HCT116 (cell line): ENCODE data around the gene FRAS1. TPM values are rescaled to one million over a fixed set of nuclear protein-coding genes. Genes with fewer than 3 reads are reported as not detected.

Source experiments
- ATAC-seq: fragments of 200-7000 bp; cut with Tn5 transposase; 2 replicates; pipeline ENCODE4 v1.9.1; 2020; ENCODE audit warnings: mild to moderate bottlenecking, moderate library complexity
- BruUV-seq: library from RNA; stranded (reverse); fragments of 400-500 nt; replicated peaks from 2 replicates; lab custom pipeline; 2021; lab: Mats Ljungman, UMichigan
- CTCF ChIA-PET: fragments of 300-600 bp; sonication (Branson Sonifier 250); formaldehyde crosslinking; loops from one replicate; lab custom pipeline; 2021; ENCODE audit warnings: antibody characterized with exemption; lab: Charles Lee
- POLR2A ChIA-PET: fragments of 300-600, 350-600 bp; sonication (Branson Sonifier 250); formaldehyde crosslinking; loops from one replicate; lab custom pipeline; 2021; ENCODE audit warnings: antibody characterized with exemption; lab: Charles Lee
- RAD21 ChIA-PET, 2 experiments: fragments of 300-600 bp; sonication (Branson Sonifier 250); formaldehyde crosslinking; loops; one replicate each; lab custom pipeline; 2023; ENCODE audit warnings: low total read pairs in 2 of 2; ENCODE audit not compliant: uncharacterized antibody in 2 of 2, unreplicated experiment in 2 of 2, low non-redundant PET in 1 of 2; lab: Charles Lee
- DNase-seq: peaks from one replicate; pipeline ENCODE4 v3.0.0-alpha.2; 2010; ENCODE audit warnings: low read depth, low spot score
- H2AFZ ChIP-seq: fragments of 200-600 bp; shearing (Covaris generic), sonication (generic); 2 replicates; pipeline ENCODE4 v1.6.1; 2017; ENCODE audit warnings: low read depth, mixed run types, mixed read lengths, antibody characterized with exemption, low read length; ENCODE audit not compliant: poor library complexity, severe bottlenecking
- H3K27ac ChIP-seq: 2 replicates; pipeline ENCODE4 v1.5.1; 2012; ENCODE audit warnings: low read depth, low read length
- H3K27me3 ChIP-seq: fragments of 200-600 bp; sonication (generic); 2 replicates; pipeline ENCODE4 v1.6.1; 2016; ENCODE audit warnings: mixed run types, low read length, mixed read lengths; ENCODE audit not compliant: insufficient read depth
- H3K36me3 ChIP-seq, 2 experiments: fragments of 200-500 bp in 1 of 2; fragments of 200-600 bp in 1 of 2; sonication (Bioruptor generic) in 1 of 2; sonication (generic) in 1 of 2; 2 replicates each; pipeline versions ENCODE4 v1.5.1 to v1.6.1; 2014 to 2016; ENCODE audit warnings: low read length in 2 of 2, inconsistent platforms in 1 of 2, mixed read lengths in 1 of 2, mixed run types in 1 of 2; ENCODE audit not compliant: insufficient read depth in 2 of 2, control insufficient read depth in 1 of 2
- H3K4me1 ChIP-seq, 2 experiments: fragments of 200-600 bp in 1 of 2; sonication (generic) in 1 of 2; 2 replicates each; pipeline versions ENCODE4 v1.5.1 to v1.6.1; 2012 to 2017; ENCODE audit warnings: low read length in 2 of 2, inconsistent platforms in 1 of 2, mild to moderate bottlenecking in 1 of 2, mixed read lengths in 1 of 2, mixed run types in 1 of 2, moderate library complexity in 1 of 2; ENCODE audit not compliant: insufficient read depth in 2 of 2, control insufficient read depth in 1 of 2
- H3K4me2 ChIP-seq: fragments of 200-600 bp; sonication (generic); 2 replicates; pipeline ENCODE4 v1.6.1; 2017; ENCODE audit warnings: mixed run types, low read length, mixed read lengths
- H3K4me3 ChIP-seq, 2 experiments: fragments of 200-600 bp in 1 of 2; sonication (generic) in 1 of 2; replicated peaks in 1 of 2; 2 replicates each; pipeline ENCODE4 v1.5.1; 2011 to 2016; ENCODE audit warnings: low read length in 2 of 2, control low read depth in 1 of 2, low read depth in 1 of 2, mild to moderate bottlenecking in 1 of 2, mixed read lengths in 1 of 2, mixed run types in 1 of 2
- H3K79me2 ChIP-seq: fragments of 200-600 bp; sonication (generic); 2 replicates; pipeline ENCODE4 v1.6.1; 2017; ENCODE audit warnings: mild to moderate bottlenecking, mixed run types, low read length, moderate library complexity, mixed read lengths; ENCODE audit not compliant: insufficient read depth
- H3K9ac ChIP-seq: fragments of 200-600 bp; sonication (generic); 2 replicates; pipeline ENCODE4 v1.6.1; 2016; ENCODE audit warnings: low read length, mixed read lengths
- H3K9me2 ChIP-seq: fragments of 200-600 bp; sonication (generic), shearing (Covaris generic); 2 replicates; pipeline ENCODE4 v1.6.1; 2017; ENCODE audit warnings: mixed run types, mild to moderate bottlenecking, moderate library complexity; ENCODE audit not compliant: insufficient read depth
- H3K9me3 ChIP-seq, 2 experiments: fragments of 200-500 bp in 1 of 2; fragments of 200-600 bp in 1 of 2; sonication (Bioruptor generic) in 1 of 2; sonication (generic) in 1 of 2; 2 replicates each; pipeline ENCODE4 v1.6.1; 2014 to 2017; ENCODE audit warnings: low read length in 2 of 2, mixed read lengths in 2 of 2, inconsistent platforms in 1 of 2, low read depth in 1 of 2, mild to moderate bottlenecking in 1 of 2, mixed run types in 1 of 2, moderate library complexity in 1 of 2; ENCODE audit not compliant: control insufficient read depth in 1 of 2, insufficient read depth in 1 of 2
- H4K20me1 ChIP-seq: fragments of 200-600 bp; sonication (generic), shearing (Covaris generic); 2 replicates; pipeline ENCODE4 v1.6.1; 2017; ENCODE audit warnings: mixed run types, mild to moderate bottlenecking, moderate library complexity; ENCODE audit not compliant: insufficient read depth
- CBX3 ChIP-seq: IDR thresholded peaks from 2 replicates; pipeline ENCODE4 v1.6.1; 2012; ENCODE audit warnings: low read depth
- EGR1 ChIP-seq: IDR thresholded peaks from 2 replicates; pipeline ENCODE4 v1.6.1; 2012; ENCODE audit warnings: low read depth
- EZH2 ChIP-seq: fragments of 200-600 bp; sonication (generic); IDR thresholded peaks from 2 replicates; pipeline ENCODE4 v1.6.1; 2017; ENCODE audit warnings: antibody characterized with exemption, mixed run types
- JUND ChIP-seq: IDR thresholded peaks from 2 replicates; pipeline ENCODE4 v1.6.1; 2012
- POLR2A ChIP-seq: IDR thresholded peaks from 2 replicates; pipeline ENCODE4 v1.7.0; 2011; ENCODE audit warnings: borderline replicate concordance; ENCODE audit not compliant: insufficient read depth, insufficient read length; ENCODE audit errors: extremely low read depth
- ZFX ChIP-seq: fragments of 450-650 bp; IDR thresholded peaks from 2 replicates; pipeline ENCODE4 v1.6.1; 2017
- ZNF274 ChIP-seq: fragments of 200-500 bp; sonication (Bioruptor generic); IDR thresholded peaks from 2 replicates; pipeline ENCODE4 v1.6.1; 2014; ENCODE audit warnings: mild to moderate bottlenecking, low read depth, low read length, inconsistent platforms
- intact Hi-C: fragments of 100-400 bp; cut with micrococcal nuclease; formaldehyde crosslinking; loops from 2 replicates; pipeline ENCODE4 v1.10.0; 2022
- total RNA-seq: library from RNA; stranded (reverse); gene quantifications from one replicate; pipeline ENCODE4 v1.2.1, GENCODE V29; 2021; ENCODE audit not compliant: unreplicated experiment
- TF ChIP-seq, protein P1 (sequence below): IDR thresholded peaks from 2 replicates; pipeline ENCODE4 v1.6.1; 2012

The FRAS1 gene
- total RNA-seq, 1 experiment from 2014 or later, result 33.5 TPM

DNA sequence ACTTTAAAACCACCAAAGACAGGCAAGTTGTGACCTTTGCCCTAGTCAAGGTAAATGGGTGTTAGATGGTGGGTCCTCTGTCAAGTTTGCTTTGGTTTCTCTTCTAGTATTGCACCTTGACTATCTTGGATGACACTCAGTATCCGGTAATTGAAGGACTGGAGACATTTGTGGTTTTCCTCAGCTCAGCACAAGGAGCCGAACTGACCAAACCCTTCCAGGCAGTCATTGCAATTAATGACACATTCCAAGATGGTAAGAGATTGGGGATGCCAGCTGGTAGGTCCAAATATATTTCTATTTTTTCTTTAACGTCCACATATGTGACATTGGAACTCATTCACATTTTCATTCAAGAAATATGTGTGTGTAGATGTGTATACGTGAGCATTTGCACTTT is 425.2 kb downstream of the FRAS1 start:
- no peak for DNase-seq
- no peak for ATAC-seq
- no TSS peak for BruUV-seq
- no peak overlapping the region for H3K4me3 ChIP-seq
- no peak overlapping the region for H3K27ac ChIP-seq
- no peaks in the 10 kb centered on the region for H3K4me1 ChIP-seq
- CTCF ChIA-PET, result no interaction called here
- intact Hi-C loops, result no loop called here
- no peaks in the 10 kb centered on the region for H4K20me1 ChIP-seq
- no peak overlapping the region for H3K4me2 ChIP-seq
- no peak for TF ChIP-seq POLR2A
- no peak for TF ChIP-seq JUND
- TF ChIP-seq EZH2, result no peak
- no peak for TF ChIP-seq ZNF274
- TF ChIP-seq, protein P1, sequence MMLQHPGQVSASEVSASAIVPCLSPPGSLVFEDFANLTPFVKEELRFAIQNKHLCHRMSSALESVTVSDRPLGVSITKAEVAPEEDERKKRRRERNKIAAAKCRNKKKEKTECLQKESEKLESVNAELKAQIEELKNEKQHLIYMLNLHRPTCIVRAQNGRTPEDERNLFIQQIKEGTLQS, result no peak
- TF ChIP-seq ZFX, result no peak
- TF ChIP-seq CBX3, result no peak
- TF ChIP-seq, all 23 proteins: peak for 0
- H3K9me3 ChIP-seq, result no peaks in the 10 kb centered on the region
- no peaks in the 10 kb centered on the region for H3K9me2 ChIP-seq
- H3K36me3 ChIP-seq, result no peaks in the 10 kb centered on the region
- ChIA-PET POLR2A (no interaction called here), RAD21 (no interaction called here)
- H3K79me2 ChIP-seq, result no peaks in the 10 kb centered on the region
- no peak overlapping the region for H2AFZ ChIP-seq
- H3K9ac ChIP-seq, result no peak overlapping the region
- H3K27me3 ChIP-seq, result no peaks in the 10 kb centered on the region

GRCh38 chr4:78483811-78484210 is 426.7 kb downstream of the FRAS1 start:
- H3K9me3 ChIP-seq, result no peaks in the 10 kb centered on the region
- H3K27ac ChIP-seq, result no peak overlapping the region
- no TSS peak for BruUV-seq
- no peak overlapping the region for H3K9ac ChIP-seq
- intact Hi-C loops, result no loop called here
- ChIA-PET POLR2A (no interaction called here), RAD21 (no interaction called here), CTCF (no interaction called here)
- no peaks in the 10 kb centered on the region for H3K9me2 ChIP-seq
- no peak for DNase-seq
- H3K79me2 ChIP-seq, result no peaks in the 10 kb centered on the region
- TF ChIP-seq ZFX (no peak), POLR2A (no peak), EGR1 (no peak)
- no peak overlapping the region for H3K4me3 ChIP-seq
- H3K4me2 ChIP-seq, result no peak overlapping the region
- no peaks in the 10 kb centered on the region for H3K4me1 ChIP-seq
- H3K27me3 ChIP-seq, result no peaks in the 10 kb centered on the region
- H4K20me1 ChIP-seq, result no peaks in the 10 kb centered on the region
- ATAC-seq, result no peak
- H2AFZ ChIP-seq, result no peak overlapping the region
- H3K36me3 ChIP-seq, result no peaks in the 10 kb centered on the region
